ENCODE data around the gene CTTNBP2NL.
"Not testable (repeated sequence)": the region's sequence is repeated elsewhere in the genome, so short reads cannot be mapped to it uniquely, and the experiment has no call there.

CTTNBP2NL gene

DNA sequence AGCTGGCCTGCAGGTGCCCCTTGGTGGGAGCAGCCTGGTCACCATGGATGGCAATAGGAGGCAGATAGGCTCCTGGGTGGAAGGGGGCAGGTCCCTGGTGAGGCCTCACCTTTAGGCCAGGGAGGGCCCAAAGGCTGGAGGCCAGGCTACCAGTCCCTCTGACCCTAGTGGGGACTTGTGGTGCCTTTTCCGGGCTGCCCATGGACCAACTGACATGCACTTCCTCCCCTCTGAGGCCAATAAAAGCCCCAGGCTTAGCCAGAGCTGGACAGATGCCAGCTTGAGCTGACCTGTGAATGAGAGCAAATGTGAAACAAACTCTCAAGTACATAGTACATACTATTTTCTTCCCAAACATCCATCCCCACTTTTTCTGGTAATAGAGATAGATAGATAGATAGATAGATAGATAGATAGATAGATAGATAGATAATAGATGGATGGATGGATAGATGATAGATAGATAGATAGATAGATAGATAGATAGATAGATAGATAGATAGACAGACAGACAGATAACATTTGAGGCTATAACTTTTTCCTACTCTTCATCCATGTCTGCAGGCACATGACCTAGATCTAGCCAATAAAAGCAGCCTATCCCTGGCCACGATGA lies 9.2 kb upstream of the CTTNBP2NL start:
- DNase-seq (ENCODE audit: low spot score) (no peak), FAIRE-seq (no peak)

DNA sequence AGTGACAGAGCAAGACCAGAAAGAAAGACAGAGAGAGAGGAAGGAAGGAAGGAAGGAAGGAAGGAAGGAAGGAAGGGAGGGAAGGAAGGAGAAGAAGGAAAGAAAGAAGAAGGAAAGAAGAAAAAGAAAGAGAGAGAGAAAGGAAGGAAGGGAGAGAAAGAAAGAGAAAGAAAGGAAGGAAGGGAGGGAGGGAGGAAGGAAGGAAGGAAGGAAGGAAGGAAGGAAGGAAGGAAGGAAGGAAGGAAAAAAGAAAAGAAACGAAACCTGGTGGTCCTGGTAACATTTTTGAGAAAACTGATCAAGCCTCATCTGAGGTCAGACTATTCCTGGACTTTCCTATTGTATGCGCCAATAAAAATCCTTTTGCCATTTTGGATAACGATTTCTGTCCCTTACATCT lies 8.2 kb upstream of the CTTNBP2NL start:
- no peak for DNase-seq (ENCODE audit: low spot score)
- no peak for FAIRE-seq

DNA sequence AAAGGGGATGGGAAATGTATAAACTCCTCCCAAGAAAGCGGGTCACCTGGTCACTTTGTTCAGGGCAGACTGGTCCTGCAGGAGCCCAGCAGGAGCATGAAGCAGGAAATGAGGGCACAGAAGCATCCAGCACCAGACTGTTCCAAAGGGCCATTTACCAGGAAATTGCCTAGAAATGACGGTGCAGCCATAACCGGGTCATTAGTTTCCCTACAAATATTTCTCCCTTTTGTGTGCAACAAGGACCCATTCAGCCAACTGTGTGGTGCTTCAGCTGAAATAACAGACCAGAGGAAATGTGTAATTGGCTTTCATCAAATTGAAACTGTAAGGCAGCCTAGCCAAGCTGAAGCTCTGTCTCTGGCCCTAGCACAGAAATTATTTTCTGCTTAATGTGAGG lies 7.6 kb upstream of the CTTNBP2NL start:
- no peak for DNase-seq (ENCODE audit: low spot score)
- no peak for FAIRE-seq

DNA sequence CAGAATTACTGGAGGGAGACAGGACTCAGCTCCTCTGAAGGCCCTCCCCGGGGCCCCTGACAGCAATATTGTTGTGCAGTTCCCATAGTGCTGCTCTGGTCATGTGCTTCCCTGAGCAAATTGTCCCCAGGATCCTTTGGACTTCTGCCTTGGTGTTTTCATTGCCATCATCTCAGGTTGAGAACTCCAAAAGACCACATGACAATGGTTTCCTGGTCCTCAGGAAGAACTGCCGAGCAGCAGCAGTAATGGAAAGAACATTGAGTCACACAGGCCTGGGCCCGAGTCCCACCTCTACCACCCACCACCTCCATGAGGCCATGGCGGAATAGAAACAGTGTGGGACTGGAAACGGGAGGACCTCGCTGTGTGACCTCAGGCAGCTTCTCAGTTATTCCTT lies 6.3 kb upstream of the CTTNBP2NL start:
- FAIRE-seq: no peak

DNA sequence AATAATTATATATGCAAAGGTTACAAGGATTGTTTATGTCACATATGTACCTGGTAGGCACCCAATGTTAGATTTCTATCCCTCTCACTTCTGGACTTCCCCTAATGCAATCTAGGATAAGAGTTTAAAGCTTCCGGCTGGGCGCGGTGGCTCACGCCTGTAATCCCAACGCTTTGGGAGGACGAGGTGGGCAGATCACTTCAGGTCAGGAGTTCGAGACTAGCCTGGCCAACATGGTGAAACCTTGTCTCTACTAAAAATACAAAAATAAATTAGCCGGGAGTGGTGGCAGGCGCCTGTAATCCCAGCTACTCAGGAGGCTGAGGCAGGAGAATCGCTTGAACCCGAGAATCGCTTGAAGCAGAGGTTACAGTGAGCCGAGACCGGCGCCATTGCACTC lies 5.7 kb upstream of the CTTNBP2NL start:
- FAIRE-seq; DNase-seq (ENCODE audit: low spot score): not testable (repeated sequence)

More for the DNA sequence above, 6.3 kb upstream of the CTTNBP2NL start:
- no peak for DNase-seq (ENCODE audit: low spot score)

DNA sequence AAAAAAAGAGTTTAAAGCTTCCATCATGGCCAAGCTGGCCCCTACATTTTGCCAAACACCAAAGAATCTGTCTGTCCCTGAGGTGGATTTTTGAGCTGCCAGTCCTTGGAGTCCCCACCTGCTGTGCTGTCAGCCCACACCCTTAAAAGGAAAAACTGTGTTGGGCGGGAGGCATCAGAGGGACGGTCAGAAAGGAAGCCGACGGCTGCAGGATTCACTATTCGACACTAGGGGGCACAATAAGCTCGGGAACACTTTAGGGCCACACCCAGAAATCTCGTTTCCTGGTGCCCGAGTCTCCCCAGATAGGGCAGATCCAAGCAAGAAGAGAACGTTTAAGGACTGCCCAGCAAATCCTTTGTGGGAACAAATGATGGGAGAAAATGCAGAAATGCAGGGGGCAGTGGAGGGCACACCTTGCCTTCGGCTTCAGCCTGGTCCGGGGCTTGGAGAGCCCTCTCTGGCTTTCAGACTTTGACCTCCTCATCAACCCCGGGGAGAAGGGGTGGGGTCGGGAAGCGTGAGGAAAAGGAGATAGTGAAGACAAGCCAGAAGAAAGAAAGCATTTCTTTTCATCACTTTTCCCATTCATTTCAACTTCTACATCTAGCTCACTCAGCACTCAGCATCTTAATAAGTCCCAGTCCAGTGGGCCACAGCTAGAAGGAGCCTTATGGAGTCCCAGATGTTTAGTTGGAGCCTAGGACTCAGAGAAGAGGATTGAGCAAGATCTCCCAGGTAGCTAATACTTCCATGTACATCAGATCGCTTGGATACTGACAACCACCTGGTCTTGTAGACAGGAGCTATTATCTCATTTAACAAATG lies 5.0 kb upstream of the CTTNBP2NL start:
- FAIRE-seq: peak; percentile 79
- peak; percentile 82 for DNase-seq (ENCODE audit: low spot score)

DNA sequence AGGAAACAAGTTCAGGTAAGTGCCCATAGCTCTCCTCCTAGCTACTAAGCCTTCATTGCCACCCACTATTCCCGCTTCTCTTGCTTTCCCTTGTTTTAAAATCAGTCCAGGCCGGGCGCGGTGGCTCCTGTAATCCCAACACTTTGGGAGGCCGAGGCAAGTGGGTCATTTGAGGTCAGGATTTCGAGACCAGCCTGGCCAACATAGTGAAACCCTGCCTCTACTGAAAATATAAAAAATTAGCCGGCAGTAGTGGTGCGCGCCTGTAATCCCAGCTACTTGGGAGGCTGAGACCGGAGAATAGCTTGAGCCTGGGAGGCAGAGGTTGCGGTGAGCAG lies 4.4 kb upstream of the CTTNBP2NL start:
- no peak for DNase-seq (ENCODE audit: low spot score)
- FAIRE-seq: no peak

DNA sequence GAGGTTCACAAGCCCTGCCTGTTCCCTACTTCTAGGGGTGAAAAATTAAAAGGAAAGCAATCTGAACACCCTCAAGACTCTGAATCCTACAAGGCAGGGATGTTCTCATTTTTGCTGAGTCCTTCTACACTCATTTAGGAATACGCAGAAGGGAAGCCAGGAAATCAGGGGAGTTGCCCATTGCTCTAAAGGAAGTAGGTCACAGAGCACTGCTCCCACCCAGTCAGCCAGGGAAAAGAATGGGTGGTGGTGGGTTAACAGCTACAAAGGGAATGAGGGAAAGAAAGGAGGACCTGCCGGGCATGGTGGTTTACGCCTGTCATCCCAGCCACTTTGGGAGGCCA lies 2.4 kb upstream of the CTTNBP2NL start:
- FAIRE-seq: no peak
- DNase-seq (ENCODE audit: low spot score): no peak

DNA sequence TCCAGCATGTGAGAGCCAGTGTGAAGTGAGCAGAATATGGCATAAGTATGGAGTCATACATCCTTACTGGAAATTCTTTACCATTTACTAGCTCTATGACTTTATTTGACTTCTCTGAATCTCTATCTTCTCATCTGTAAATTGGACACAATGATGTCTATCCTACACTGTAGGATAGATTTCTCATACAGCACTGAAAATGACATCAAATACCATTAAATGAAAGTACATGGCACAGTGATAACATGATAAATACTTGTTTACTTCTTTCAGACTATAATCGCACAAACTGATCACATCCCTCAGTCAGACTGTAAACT lies 1.3 kb upstream of the CTTNBP2NL start:
- FAIRE-seq (no peak), DNase-seq (ENCODE audit: low spot score) (no peak)

DNA sequence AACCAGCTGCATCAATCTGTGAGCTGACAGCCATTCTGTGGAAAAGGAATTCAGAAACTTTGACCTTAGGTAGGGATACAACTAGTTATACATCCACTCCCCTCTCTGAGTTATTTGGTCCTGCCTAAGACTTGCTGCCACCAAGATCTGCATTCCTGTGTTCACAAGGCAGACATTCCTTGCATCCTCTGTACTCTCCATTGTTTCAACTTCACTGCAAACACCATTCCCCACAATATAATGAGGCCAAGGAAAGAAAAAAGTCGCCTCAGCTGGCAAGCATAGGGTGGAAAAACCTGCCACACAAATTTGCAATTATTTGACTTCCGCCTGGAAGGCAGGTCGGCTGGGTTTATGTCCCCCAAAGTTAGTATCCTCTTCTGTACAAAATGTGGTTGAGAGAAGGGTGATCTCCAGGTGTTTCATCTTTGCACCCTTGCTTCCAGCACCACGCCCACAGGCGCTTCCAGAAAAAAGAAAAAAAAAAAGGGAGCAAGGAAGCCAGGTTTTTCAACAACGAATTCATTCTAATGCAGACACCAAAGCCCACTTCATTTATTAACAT lies 676 bp upstream of the CTTNBP2NL start:
- no peak for FAIRE-seq

DNA sequence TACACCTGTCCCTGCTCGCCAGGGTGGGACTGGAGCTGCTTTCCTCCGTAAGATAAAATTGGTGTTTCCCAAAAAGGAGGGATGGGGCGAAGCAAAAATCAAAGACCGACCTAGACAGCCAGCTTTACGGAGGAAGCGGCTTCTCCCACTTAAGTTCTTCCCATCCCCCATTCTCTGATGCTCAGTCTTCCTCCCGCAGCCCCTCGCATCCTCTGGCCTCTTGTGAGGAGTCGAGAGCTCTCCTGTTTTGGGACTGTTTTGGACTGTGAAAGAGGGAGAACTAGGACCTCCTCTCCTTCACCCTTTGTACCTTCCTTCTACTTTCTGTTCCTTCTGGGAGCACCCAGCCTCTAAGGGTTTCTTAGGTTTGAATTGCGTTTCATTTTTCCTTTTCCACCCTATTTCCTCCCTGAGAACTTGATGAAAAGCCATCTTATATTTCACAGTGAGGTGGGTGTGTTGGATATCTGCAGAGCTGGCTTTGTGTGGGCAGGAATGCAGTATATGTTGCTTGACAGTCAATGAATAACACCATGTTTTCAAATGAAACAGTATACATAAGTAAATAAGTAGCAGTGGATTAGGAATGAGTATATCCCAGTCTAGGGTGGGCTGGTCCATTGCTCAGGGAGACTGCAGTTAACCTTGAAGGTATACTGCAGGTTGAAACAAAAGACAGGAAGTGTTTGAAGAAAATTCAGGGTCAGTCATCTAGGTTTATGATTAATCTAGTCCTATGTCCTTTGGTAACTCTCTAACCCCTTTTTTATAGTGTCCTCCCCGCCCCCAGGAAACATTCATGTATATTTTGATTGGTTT lies 848 bp downstream of the CTTNBP2NL start:
- peak; percentile 18 for DNase-seq (ENCODE audit: low spot score)
- peak; percentile 25 for FAIRE-seq

More for the DNA sequence above, 676 bp upstream of the CTTNBP2NL start:
- peak; percentile 46 for DNase-seq (ENCODE audit: low spot score)

DNA sequence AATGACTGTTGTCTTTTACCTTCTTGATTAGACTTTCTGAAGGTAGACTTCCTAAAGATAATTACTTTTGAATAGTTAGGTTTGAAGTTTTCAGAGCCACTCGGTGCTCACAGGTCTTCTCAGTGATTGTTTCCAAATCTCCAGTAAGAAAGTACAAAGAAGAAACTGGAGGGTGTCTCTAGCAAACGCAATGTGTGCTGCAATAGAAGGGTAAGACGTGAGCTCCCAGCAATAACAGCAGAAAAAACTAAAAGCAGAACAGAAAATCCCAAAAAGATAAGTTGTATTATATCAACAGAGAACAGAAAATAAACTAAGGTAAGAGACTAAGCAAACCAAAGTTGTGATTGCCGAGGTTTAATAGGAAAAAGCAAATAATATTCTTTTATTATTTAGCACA lies 1.8 kb downstream of the CTTNBP2NL start:
- DNase-seq (ENCODE audit: low spot score) (no peak), FAIRE-seq (no peak)

DNA sequence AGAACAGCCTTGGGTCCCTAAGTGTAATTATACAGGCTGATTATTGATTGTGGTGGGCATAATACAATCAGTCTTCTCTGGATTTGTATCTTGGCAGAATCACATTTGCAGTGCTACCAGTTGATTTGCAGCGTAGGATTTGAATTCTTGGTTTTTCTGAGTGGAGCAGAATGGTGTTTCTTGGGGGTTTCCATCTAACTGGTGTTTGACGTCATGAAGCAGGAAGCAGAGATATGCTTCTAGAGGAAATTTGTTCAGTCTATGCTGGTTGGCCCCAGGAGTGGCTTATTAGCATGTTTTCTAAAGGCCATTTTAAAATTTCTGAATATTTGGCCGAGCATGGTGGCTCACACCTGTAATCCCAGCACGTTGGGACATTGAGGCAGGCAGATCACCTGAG lies 3.4 kb downstream of the CTTNBP2NL start:
- no peak for FAIRE-seq
- no peak for DNase-seq (ENCODE audit: low spot score)

DNA sequence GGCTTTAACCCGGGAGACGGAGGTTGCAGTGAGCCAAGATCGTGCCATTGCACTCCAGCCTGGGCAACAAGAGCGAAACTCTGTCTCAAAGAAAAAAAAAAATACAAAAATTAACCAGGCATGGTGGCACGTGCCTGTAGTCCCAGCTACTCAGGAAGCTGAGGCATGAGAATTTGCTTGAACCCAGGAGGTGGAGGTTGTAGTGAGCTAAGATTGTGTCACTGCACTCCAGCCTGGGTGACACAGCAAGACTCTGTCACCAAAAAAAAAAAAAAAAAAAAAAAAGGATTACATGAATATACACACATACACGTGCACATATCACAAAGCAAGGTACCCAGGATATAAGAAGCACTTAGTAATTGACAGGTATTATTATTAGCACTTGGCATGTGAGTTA lies 4.7 kb downstream of the CTTNBP2NL start:
- not testable (repeated sequence) for FAIRE-seq
- peak; percentile 32 for DNase-seq (ENCODE audit: low spot score)

DNA sequence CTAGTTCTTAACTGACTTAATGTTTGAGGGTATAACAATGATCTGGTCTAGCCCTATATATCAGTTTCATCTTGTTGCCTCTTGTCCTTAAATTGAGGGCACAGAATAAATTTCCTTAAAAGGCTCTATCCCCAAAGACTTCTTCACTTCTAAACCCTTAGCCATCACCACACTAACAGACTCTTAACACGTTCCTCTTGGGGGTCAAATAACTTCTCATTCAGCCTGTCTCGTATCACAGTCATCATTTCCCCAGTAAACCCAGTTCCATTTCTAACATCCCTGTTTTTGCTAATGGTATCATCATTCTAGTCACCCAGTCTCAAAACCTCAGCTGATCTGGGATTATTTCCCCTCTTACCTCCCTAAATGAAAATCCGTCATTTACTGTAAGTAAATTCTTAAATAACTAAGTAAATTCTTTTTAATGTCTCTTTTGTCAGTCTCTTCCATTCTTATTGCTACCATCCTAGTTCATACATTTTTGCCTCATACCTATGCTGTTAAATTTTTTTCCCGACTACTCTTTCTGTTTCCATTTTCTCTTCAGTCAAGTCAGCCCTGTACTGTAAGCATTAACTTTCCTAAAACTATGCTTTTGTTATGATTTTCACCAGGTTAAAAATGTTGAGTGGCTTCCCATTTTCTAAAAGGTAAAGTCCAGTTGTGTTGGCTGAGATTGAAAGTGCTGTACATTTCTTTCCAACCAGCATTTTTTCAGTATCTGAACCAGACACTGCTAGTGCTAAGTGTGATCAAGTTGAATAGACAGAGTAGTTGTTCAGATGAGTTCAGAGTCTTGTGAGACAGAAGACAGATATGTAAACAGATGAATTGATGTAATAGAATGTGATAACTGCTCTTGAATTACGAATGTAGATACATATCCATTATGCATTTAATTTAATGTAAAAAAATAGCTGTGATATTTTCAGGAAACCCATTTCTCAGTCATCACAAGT lies 6.9 kb downstream of the CTTNBP2NL start:
- FAIRE-seq: no peak

DNA sequence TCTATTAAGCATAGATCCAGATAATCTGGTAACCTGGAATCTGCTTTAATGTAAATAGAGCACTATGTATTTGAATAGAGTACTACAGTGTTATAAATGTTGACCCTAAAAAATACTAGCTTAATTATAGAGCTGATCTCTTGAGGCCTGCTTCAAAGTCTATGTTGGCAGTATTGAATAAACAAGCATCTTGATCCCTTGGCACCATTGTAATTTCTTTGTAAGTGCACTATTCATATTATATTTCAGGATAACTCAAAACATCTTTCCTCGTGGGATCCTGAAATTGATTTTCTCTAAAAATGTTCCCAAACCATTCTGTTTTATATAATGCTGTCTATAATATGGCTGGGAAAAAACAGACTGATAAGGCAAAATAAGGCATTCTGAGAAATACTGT lies 10.8 kb downstream of the CTTNBP2NL start:
- DNase-seq (ENCODE audit: low spot score) (no peak), FAIRE-seq (no peak)

More for the DNA sequence above, 6.9 kb downstream of the CTTNBP2NL start:
- no peak for DNase-seq (ENCODE audit: low spot score)

DNA sequence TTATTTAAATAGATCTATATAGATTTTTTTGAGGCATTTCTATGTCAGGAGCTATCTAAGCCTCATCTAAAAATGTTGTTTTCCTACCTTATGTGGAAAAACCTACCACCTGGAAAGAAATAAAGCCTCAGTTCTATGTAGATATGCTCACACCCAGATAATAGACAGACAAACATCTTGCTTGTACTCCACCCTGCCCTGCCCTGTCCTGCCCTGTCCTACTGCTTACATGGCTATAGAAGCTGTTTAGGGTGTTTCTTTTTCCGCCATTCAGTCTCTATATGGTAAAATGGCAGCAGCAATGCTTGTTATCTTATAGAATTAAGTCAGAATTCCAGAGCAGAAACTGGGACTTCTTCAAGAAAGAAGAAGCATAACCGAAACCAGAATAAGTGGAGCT lies 13.4 kb downstream of the CTTNBP2NL start:
- no peak for FAIRE-seq
- DNase-seq (ENCODE audit: low spot score): no peak

DNA sequence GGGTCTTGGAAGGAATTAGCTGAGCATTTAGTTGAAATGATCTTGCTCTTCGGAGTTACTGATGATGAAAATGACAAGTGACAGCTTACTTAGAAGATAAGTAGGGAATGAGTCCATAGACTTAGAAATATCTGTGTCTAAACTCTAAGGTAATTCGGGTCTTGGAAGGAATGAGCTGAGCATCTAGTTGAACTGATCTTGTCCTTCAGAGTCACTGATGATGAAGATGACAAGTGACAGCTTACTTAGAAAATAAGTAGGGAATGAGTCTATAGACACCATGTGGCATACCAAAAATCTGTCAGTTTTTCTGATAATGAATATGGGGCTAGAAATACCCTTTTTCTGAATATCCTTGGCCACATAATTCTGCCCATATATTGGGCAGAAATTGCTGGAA lies 14.7 kb downstream of the CTTNBP2NL start:
- FAIRE-seq: no peak
- no peak for DNase-seq (ENCODE audit: low spot score)

DNA sequence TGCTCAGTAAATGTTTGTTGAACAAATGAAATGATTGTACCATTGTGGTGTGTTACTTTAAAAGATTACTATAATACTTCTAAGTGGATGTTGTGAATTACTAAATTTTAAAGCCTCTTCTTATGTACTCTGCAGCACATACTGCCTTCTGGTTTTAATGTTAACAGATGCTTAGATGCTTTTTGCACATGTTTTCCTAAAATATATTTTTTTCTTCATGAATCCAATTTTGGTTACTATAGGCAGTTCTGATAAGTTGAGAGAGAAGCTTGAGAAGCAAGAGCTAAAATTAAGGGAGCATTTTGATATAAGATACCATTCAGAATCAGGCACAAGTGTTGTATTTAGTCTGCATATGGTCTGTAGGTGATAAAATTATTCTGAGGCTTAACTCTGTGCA lies 21.3 kb downstream of the CTTNBP2NL start:
- no peak for DNase-seq (ENCODE audit: low spot score)

DNA sequence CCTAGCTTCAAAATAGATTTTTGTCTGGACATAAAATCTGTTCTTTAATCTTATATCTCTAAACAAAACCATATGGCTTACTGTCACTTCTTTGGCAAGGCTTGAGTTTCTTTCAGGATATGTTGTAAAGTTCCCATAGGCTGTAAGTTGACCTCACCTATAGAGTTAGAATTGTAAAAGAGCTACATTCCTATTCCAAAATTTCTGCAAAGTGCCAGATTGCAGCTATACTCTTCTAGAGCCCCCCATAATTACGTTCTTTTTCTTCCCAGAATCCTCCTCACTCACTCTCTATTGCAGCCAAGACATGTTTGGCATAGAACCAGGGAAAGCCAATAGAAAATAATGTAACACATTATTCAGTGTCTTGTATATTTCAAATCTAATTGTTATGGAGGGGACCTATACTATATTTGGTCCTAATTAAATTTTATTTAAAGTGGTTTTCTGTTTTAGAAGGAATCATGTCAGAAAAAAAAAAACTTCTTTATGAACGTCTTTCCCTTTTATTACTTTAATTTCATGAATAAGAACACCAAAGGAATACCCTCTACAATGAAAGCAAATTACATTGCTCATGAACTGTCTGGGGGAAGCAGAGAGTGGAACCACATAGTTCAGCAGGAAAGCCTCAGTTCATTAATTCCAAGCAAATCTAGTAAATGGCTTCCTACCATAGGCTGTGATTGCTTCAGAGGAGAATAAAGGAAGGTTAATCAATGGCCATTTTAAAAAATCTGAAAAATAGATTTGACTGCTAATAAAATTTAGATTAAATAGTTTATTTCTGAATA lies 22.3 kb downstream of the CTTNBP2NL start:
- DNase-seq (ENCODE audit: low spot score): no peak
- FAIRE-seq: no peak

More for the DNA sequence above, 21.3 kb downstream of the CTTNBP2NL start:
- FAIRE-seq: no peak
